HepG2 (cell line): ENCODE results near the gene SMIM20. TPM values are rescaled to one million over a fixed set of nuclear protein-coding genes. Genes with fewer than 3 reads are reported as not detected.

ENCODE experiments used
- ATAC-seq: fragments of 200-7000 bp; cut with Tn5 transposase; 3 replicates; pipeline ENCODE4 v1.9.1; 2020; ENCODE audit warnings: mild to moderate bottlenecking, moderate library complexity
- BruUV-seq: library from RNA; stranded (reverse); fragments of 400-500 nt; replicated peaks from 2 replicates; lab custom pipeline; 2021; lab: Mats Ljungman, UMichigan
- CTCF ChIA-PET: fragments of 300-600 bp; formaldehyde crosslinking; extraction: SDS; loops from one replicate; lab custom pipeline; 2021; ENCODE audit warnings: low total read pairs, inconsistent platforms, low intra/inter-chr PET ratio; lab: Yijun Ruan, JAX
- POLR2A ChIA-PET: fragments of 350-600 bp; sonication (Branson Sonifier 250); formaldehyde crosslinking; loops from one replicate; lab custom pipeline; 2020; ENCODE audit warnings: antibody characterized with exemption, inconsistent platforms; lab: Yijun Ruan, JAX
- DNase-seq: peaks from one replicate; pipeline ENCODE4 v3.0.0-alpha.2; 2015; ENCODE audit warnings: low spot score
- FAIRE-seq: peaks from 3 replicates; lab custom pipeline; 2011; peaks lifted over from hg19 to GRCh38; lab: Jason Lieb, UNC
- H2AFZ ChIP-seq: one replicate; pipeline ENCODE4 v1.6.1; 2011; ENCODE audit warnings: low read length, inconsistent platforms
- H3K27ac ChIP-seq: fragments of 300-600 bp; 3 replicates; pipeline ENCODE4 v1.8.0; 2011; ENCODE audit warnings: mixed run types, mild to moderate bottlenecking, mixed read lengths, low read length, inconsistent platforms; ENCODE audit not compliant: insufficient read depth; ENCODE audit errors: extremely low read length
- H3K27me3 ChIP-seq, 2 experiments: fragments of 200-600 bp in 1 of 2; 2 replicates in 1 of 2; 3 replicates in 1 of 2; pipeline versions ENCODE4 v1.6.0 to v1.8.0; 2011; ENCODE audit warnings: low read length in 2 of 2, mild to moderate bottlenecking in 2 of 2, moderate library complexity in 2 of 2, inconsistent platforms in 1 of 2; ENCODE audit not compliant: insufficient read depth in 2 of 2, control insufficient read depth in 1 of 2
- H3K36me3 ChIP-seq, 2 experiments: fragments of 200-600 bp in 1 of 2; replicated peaks in 1 of 2; 2 replicates in 1 of 2; 3 replicates in 1 of 2; pipeline versions ENCODE4 v1.5.1 to v1.8.0; 2011; ENCODE audit warnings: low read length in 2 of 2, inconsistent platforms in 1 of 2; ENCODE audit not compliant: insufficient read depth in 2 of 2, control insufficient read depth in 1 of 2
- H3K4me1 ChIP-seq: 2 replicates; pipeline ENCODE4 v1.5.1; 2012; ENCODE audit warnings: low read length, inconsistent platforms; ENCODE audit not compliant: insufficient read depth
- H3K4me2 ChIP-seq: 2 replicates; pipeline ENCODE4 v1.6.0; 2011; ENCODE audit warnings: low read depth, low read length, inconsistent platforms
- H3K4me3 ChIP-seq, 3 experiments: fragments of 200-600 bp in 1 of 3; sonication (generic), shearing (Covaris generic) in 1 of 3; replicated peaks in 1 of 3; 2 replicates each; pipeline ENCODE4 v1.5.1; 2011 to 2016; ENCODE audit warnings: low read length in 3 of 3, inconsistent platforms in 2 of 3, low read depth in 2 of 3, mild to moderate bottlenecking in 2 of 3, control low read depth in 1 of 3, mixed read lengths in 1 of 3; ENCODE audit not compliant: insufficient read depth in 1 of 3
- H3K79me2 ChIP-seq: one replicate; pipeline ENCODE4 v1.6.1; 2011; ENCODE audit warnings: low read length, inconsistent platforms; ENCODE audit not compliant: insufficient read depth
- H3K9ac ChIP-seq: 2 replicates; pipeline ENCODE4 v1.6.0; 2011; ENCODE audit warnings: mild to moderate bottlenecking, low read depth, low read length, inconsistent platforms; ENCODE audit not compliant: insufficient read depth
- H3K9me3 ChIP-seq: 2 replicates; pipeline ENCODE4 v1.5.1; 2012; ENCODE audit warnings: mild to moderate bottlenecking, low read length
- H4K20me1 ChIP-seq: 2 replicates; pipeline ENCODE4 v1.6.0; 2011; ENCODE audit warnings: inconsistent platforms, mild to moderate bottlenecking, low read length, moderate library complexity; ENCODE audit not compliant: insufficient read depth
- ATF3 ChIP-seq: sonication (generic); formaldehyde crosslinking; IDR thresholded peaks from 2 replicates; pipeline ENCODE4 v1.4.0; 2020; ENCODE audit warnings: missing genetic modification reagents
- CENPBD1 ChIP-seq: sonication (generic); formaldehyde crosslinking; IDR thresholded peaks from 2 replicates; pipeline ENCODE4 v1.8.0; 2022; ENCODE audit warnings: missing genetic modification reagents, low read depth, mild to moderate bottlenecking, borderline replicate concordance
- CTCF ChIP-seq: sonication (generic); formaldehyde crosslinking; IDR thresholded peaks from 2 replicates; pipeline ENCODE4 v1.5.0; 2020; ENCODE audit warnings: mild to moderate bottlenecking, missing genetic modification reagents, moderate library complexity
- IRF2 ChIP-seq: IDR thresholded peaks from 2 replicates; pipeline ENCODE4 v1.6.1; 2018; ENCODE audit warnings: missing genetic modification reagents, missing compliant biosample characterization
- POLR2A ChIP-seq, 2 experiments: IDR thresholded peaks; 2 replicates each; pipeline ENCODE4 v1.6.1; 2011; ENCODE audit warnings: low read depth in 2 of 2, low read length in 2 of 2, mild to moderate bottlenecking in 1 of 2, moderate library complexity in 1 of 2; ENCODE audit not compliant: insufficient read depth in 1 of 2
- RXRA ChIP-seq: sonication (generic); formaldehyde crosslinking; IDR thresholded peaks from 2 replicates; pipeline ENCODE4 v1.5.1; 2020; ENCODE audit warnings: missing genetic modification reagents
- STAG1 ChIP-seq: sonication (generic); formaldehyde crosslinking; IDR thresholded peaks from 2 replicates; pipeline ENCODE4 v1.4.0; 2020; ENCODE audit warnings: missing genetic modification reagents
- TBX2 ChIP-seq: sonication (generic); formaldehyde crosslinking; IDR thresholded peaks from 2 replicates; pipeline ENCODE4 v1.5.0; 2020; ENCODE audit warnings: missing genetic modification reagents, mild to moderate bottlenecking, borderline replicate concordance
- ZBTB34 ChIP-seq: sonication (generic); formaldehyde crosslinking; IDR thresholded peaks from 2 replicates; pipeline ENCODE4 v1.8.0; 2022; ENCODE audit warnings: mild to moderate bottlenecking, missing genetic modification reagents
- ZFP82 ChIP-seq: sonication (generic); formaldehyde crosslinking; IDR thresholded peaks from 2 replicates; pipeline ENCODE4 v1.5.1; 2020; ENCODE audit warnings: mild to moderate bottlenecking, missing genetic modification reagents, borderline replicate concordance
- ZNF20 ChIP-seq: sonication (generic); formaldehyde crosslinking; IDR thresholded peaks from 2 replicates; pipeline ENCODE4 v1.4.0; 2020; ENCODE audit warnings: mild to moderate bottlenecking, moderate library complexity, missing genetic modification reagents
- ZNF615 ChIP-seq: sonication (generic); formaldehyde crosslinking; IDR thresholded peaks from 2 replicates; pipeline ENCODE4 v1.5.0; 2020; ENCODE audit warnings: mild to moderate bottlenecking, missing genetic modification reagents, borderline replicate concordance
- ZNF674 ChIP-seq: sonication (generic); formaldehyde crosslinking; IDR thresholded peaks from 2 replicates; pipeline ENCODE4 v1.5.0; 2020; ENCODE audit warnings: low read depth, mild to moderate bottlenecking, missing genetic modification reagents
- ZNF761 ChIP-seq: sonication (generic); formaldehyde crosslinking; conservative IDR thresholded peaks from 2 replicates; pipeline ENCODE4 v1.4.0; 2020; ENCODE audit warnings: mild to moderate bottlenecking, missing genetic modification reagents
- WGBS: methylation state at CpG from one replicate; pipeline ENCODE4 v1.1.6; 2017; ENCODE audit warnings: low lambda C conversion rate; 5-methylcytosine and 5-hydroxymethylcytosine counted together
- in situ Hi-C: cut with HindIII; loops from 2 replicates; pipeline ENCODE4 v1.10.0; 2017; ENCODE audit warnings: low pct_unique_long_range_greater_than_20kb; ENCODE audit not compliant: extremely low pct_ligation_motif_present
- intact Hi-C: fragments of 100-400 bp; cut with micrococcal nuclease; formaldehyde crosslinking; loops from one replicate; pipeline ENCODE4 v1.10.0; 2022; ENCODE audit not compliant: unreplicated experiment
- polyA plus RNA-seq, 8 experiments: library from polyadenylated mRNA; depleted of rRNA in 3 of 8; stranded (reverse) in 7 of 8; unstranded in 1 of 8; fragments of >200 nt; fragmentation: Illumina TruSeq in 4 of 8; extraction: Trizol in 4 of 8; gene quantifications; 2 replicates each; pipeline versions ENCODE4 v1.2.1 to v1.2.3, GENCODE V29; 2011 to 2016; ENCODE audit warnings: low read depth in 4 of 8, missing spikeins in 1 of 8, mixed read lengths in 1 of 8; ENCODE audit not compliant: insufficient read depth in 1 of 8
- total RNA-seq, 5 experiments: library from RNA; depleted of rRNA; stranded (reverse); fragments of >200 nt; fragmentation: Illumina TruSeq; extraction: Trizol; gene quantifications; 2 replicates each; pipeline ENCODE4 v1.2.3, GENCODE V29; 2016; ENCODE audit warnings: low read depth in 1 of 5

Gene SMIM20
- total and polyA plus RNA-seq, 2 of the 13 experiments (the other 11 are each of a cell fraction or from before 2014, with no cell fraction given), result 26.3 to 30.2 TPM

GRCh38 chr4:25976780-25977179, 62.8 kb downstream of the SMIM20 start:
- Histone ChIP-seq H3K9ac (no peak overlapping the region), H2AFZ (no peak overlapping the region), H4K20me1 (no peaks in the 10 kb centered on the region), H3K4me2 (no peak overlapping the region), H3K4me3 (no peak overlapping the region), H3K79me2 (no peaks in the 10 kb centered on the region), H3K4me1 (no peaks in the 10 kb centered on the region), H3K36me3 (no peaks in the 10 kb centered on the region), H3K27me3 (peaks cover 3 to 12% of the 10 kb centered on the region in 2 experiments; a peak in 4 of 5 replicates), H3K9me3 (no peaks in the 10 kb centered on the region), H3K27ac (no peak overlapping the region)
- peak; percentile 62 for ATAC-seq
- DNase-seq, result no peak
- 41% methylated on average over 7 of the region's 7 CpGs for WGBS
- TF ChIP-seq ZFP82 (CRISPR knock-in tag), result no peak
- TF ChIP-seq CTCF (CRISPR knock-in tag), result peak; percentile 42
- peak; percentile 28; the same call in 1 of the 2 replicates for TF ChIP-seq STAG1
- intact Hi-C loops (no loop called here), in situ Hi-C loops (no loop called here)
- CTCF ChIA-PET, result no interaction called here
- no TSS peak for BruUV-seq
- POLR2A ChIA-PET, result no interaction called here
- no peak for FAIRE-seq

GRCh38 chr4:25977397-25978170, 63.6 kb downstream of the SMIM20 start:
- WGBS, result 43% methylated on average over 12 of the region's 12 CpGs
- intact Hi-C loops, result no loop called here
- no peak overlapping the region for H3K4me2 ChIP-seq
- no peaks in the 10 kb centered on the region for H3K36me3 ChIP-seq
- peaks cover 3 to 18% of the 10 kb centered on the region in 2 experiments; a peak in 4 of 5 replicates for H3K27me3 ChIP-seq
- POLR2A ChIA-PET, result no interaction called here
- in situ Hi-C loops, result no loop called here
- H3K79me2 ChIP-seq, result no peaks in the 10 kb centered on the region
- DNase-seq (no peak), FAIRE-seq (no peak), ATAC-seq (no peak)
- H3K9me3 ChIP-seq, result no peaks in the 10 kb centered on the region
- H3K4me3 ChIP-seq, result no peak overlapping the region
- no peaks in the 10 kb centered on the region for H4K20me1 ChIP-seq
- H3K9ac ChIP-seq, result no peak overlapping the region
- BruUV-seq, result no TSS peak
- no peak overlapping the region for H2AFZ ChIP-seq
- H3K4me1 ChIP-seq, result no peaks in the 10 kb centered on the region
- no peak overlapping the region for H3K27ac ChIP-seq
- CTCF ChIA-PET, result no interaction called here
- TF ChIP-seq TBX2 (CRISPR knock-in tag) (no peak), RXRA (CRISPR knock-in tag) (no peak), ZNF615 (no peak), ZNF20 (CRISPR knock-in tag) (no peak), ZNF761 (no peak), ATF3 (no peak), CENPBD1 (CRISPR knock-in tag) (no peak), POLR2A (IDR thresholded peaks at IDR 0.05; ENCODE audit: insufficient read depth in 1 of 2, low read depth in 2 of 2, low read length in 2 of 2) (no peak), IRF2 (CRISPR knock-in tag) (no peak), ZBTB34 (CRISPR knock-in tag) (no peak), ZNF674 (CRISPR knock-in tag) (no peak)
